HG03378 (cell line): ENCODE results near the gene PCF11.

Experiments used
- ATAC-seq: cut with Tn5 transposase; IDR thresholded peaks from one replicate; pipeline ENCODE4 v1.9.1; 2021; ENCODE audit warnings: mild to moderate bottlenecking, moderate library complexity; ENCODE audit not compliant: unreplicated experiment

The PCF11 gene

DNA sequence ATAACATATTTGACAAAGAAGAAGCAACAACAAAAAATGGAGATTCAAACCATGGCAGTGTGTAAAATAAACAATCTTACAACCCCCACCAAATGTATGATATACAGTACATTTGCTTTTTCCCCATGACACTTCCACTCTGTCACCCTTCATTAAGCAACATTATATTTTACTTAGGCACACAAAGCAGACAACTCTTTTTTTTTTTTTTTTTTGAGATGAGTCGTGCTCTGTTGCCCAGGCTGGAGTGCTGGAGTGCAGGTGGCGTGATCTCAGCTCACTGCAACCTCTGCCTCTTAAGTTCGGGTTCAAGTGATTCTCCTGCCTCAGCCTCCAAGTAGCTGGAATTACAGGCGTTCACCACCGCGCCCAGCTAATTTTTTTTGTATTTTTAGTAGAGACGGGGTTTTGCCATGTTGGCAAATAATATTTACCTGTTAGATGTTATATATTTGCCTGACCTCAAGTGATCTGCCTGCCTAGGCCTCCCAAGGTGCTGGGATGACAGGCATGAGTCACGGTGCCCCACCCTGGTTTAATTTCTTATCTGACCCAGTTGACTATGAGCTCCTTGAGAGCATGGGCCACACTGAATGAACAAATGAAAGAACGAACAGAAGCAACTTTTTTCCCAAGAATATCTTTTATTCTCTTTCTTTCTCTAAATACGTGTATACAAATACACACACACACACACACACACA, 5.5 kb upstream of the PCF11 start:
- no peak for ATAC-seq

GRCh38 chr11:83152264-83152663, 4.7 kb upstream of the PCF11 start:
- no peak for ATAC-seq

GRCh38 chr11:83153764-83154163, 3.2 kb upstream of the PCF11 start:
- ATAC-seq: no peak

GRCh38 chr11:83156144-83156995, 561 bp upstream of the PCF11 start:
- peak; percentile 98 for ATAC-seq

DNA sequence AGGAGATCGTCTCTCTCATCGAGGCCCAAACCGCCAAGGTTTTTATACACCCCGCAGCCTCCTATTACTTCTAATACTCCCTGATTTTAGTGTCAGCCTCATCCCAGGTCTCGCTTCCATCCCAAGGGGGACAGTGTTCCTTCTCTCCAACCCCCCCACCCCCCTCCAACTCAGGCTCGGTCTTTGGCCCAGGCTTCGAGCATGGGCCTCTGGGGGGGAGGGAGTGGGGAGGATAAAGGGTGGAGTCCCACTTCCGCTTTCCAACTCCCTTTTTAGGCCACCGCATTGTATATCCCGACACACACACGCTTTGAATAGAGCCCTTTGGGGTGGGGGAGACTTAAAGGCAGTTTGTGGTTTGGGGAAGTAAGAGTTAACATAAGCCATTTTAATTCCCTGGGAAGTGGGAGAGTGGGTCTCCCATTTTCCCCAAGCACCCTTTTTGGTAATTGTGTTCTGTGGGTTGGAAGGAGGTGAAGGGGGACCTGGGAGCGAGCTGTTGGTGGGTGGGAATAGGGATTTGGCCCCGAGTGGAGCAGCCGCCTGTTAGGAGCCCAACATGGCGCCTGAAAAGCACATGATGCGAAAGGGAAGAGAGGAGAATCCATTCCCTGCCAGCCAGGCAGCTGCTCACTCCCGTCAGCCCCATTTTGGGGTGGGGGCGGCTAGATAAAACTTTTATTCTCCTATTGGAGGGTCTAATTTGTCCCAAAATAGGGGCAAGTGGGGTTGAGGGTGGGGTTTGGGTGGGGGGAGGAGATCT, 844 bp downstream of the PCF11 start:
- ATAC-seq: no peak

DNA sequence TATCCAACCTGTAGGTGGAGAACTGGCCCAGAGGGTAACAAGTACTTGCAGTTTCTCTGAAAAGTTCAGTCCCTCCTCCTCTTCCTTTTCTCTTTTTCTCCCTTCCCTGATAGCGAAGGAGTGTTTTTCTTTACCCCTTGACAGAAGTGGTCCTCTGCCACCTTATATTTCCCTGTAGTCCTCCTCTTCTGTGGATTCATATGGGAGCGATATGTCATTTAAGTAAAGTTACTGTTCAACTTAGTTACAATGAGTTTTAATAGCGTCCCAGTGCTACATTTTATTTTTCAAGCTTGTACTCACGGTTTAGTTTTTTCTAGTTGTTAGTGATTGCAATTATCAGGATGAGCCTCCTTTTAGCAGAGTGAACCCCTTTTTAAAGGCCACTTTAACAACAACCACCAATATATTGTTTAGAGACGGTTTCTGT, 1.4 kb downstream of the PCF11 start:
- no peak for ATAC-seq

GRCh38 chr11:83158965-83159901, 2.3 kb downstream of the PCF11 start:
- no peak for ATAC-seq

- no peak for ATAC-seq
These were observed 3.3 kb downstream of the PCF11 start for GRCh38 chr11:83159902-83160865.

- ATAC-seq: no peak
These were observed 4.8 kb downstream of the PCF11 start for GRCh38 chr11:83161610-83162199.

DNA sequence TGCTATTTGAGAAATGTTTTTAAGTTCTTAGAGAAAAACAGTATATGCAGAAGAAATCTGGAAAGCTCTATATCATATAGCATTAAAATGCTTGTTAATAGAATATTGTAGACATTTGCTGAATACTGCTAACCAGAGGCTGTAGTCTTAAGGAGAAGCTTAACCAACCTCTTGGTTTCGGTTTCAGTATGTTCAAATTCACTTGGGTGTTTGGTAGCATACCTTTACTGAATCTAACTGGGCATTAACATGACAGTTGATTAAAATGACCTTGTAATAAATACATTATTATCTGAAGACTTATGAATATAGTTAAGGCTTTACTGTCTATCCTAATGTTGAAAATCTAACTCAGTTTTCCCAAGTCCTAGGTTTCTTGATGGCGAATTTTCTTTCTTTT, 5.4 kb downstream of the PCF11 start:
- ATAC-seq: peak; percentile 73

DNA sequence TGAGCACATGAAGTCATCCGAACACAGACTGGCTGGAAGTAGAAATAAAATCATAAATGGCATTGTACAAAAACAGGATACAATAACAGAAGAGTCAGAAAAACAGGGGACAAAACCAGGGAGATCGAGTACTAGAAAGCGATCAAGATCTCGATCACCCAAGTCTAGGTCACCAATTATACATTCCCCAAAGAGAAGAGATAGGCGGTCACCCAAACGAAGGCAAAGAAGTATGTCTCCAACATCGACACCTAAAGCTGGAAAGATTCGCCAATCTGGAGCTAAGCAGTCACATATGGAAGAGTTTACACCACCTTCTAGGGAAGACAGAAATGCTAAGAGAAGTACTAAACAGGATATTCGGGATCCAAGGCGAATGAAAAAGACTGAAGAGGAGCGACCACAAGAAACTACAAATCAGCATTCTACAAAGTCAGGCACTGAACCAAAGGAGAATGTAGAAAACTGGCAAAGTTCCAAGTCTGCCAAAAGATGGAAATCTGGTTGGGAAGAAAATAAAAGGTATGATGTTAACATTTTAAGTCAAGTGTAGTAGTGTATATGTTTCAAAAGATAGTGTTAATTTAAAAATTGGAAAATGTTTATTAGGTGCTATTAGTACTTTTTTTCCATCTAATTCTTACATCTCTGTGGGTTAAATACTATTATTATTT, 9.4 kb downstream of the PCF11 start:
- ATAC-seq: no peak

GRCh38 chr11:83168756-83169155, 11.8 kb downstream of the PCF11 start:
- ATAC-seq: no peak

DNA sequence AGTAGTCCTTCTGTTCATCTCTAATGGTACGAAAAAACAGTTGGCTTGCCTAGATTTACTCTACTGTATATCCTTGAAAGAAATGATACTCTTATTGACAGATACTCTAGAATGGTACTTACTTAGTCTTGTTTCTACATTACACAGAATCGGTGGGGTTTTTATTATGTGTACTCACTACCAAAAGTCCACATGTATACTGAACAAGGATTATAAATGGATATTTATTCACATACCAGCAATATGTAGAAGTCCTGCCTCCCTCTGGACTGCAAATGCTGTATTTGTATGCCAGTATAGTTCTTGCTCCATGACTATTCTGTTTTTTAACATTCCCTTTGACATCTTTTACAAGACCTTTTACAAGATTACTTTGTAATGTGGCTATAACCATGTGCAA, 13.9 kb downstream of the PCF11 start:
- ATAC-seq: no peak

DNA sequence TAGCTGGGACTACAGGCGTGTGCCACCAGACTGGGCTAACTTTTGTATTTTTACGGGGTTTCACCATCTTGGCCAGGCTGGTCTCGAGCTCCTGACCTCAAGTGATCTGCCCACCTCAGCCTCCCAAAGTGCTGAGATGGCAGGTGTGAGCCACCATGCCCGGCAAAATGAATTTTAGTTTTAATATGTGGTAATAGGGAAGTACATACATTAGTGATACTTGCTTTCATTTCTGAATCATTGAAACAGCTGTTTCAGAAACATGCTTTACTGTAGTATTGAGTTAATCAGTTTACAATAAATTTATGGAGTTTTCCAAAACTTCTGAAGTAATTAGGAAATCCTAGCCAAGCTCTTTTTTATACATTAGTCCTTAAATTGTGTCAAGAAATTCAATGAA, 15.6 kb downstream of the PCF11 start:
- ATAC-seq: no peak

- no peak for ATAC-seq
These were observed 17.1 kb downstream of the PCF11 start for GRCh38 chr11:83174008-83174407.

GRCh38 chr11:83175815-83176214, 18.9 kb downstream of the PCF11 start:
- ATAC-seq: no peak

DNA sequence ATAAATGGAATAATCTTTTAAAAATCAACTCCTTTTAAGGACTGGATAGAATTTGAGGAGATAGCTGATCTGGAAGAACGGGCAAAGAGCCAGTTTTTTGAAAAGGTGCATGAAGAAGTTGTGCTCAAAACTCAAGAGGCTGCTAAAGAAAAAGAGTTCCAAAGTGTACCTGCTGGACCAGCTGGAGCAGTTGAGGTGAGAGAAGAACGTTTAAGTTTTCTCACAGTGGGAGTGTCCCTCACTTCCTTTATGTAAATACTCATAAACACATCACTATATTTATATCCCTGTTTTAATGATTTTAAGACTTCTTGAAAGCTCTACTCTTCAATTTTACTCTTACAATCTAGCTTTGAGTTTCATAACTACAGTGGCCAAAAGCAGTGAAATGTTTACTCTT, 24.9 kb downstream of the PCF11 start:
- no peak for ATAC-seq

DNA sequence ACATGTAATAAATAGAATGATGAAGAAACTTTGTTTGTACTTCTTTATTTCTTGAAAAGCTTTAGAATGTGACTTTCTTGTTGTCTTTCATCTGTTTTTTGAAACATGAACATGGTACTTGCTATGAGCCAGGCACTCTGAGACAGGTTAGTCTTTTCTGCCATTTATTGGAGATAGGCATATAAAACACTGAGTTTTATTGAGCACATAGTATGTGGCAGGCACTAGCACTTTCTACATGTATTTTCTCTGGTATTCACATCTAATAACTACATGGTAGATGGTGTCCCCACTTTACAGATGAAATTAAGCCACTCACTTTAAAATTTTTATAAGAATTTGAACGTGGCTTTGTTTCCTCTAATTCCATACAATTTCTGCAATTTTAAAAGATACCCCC, 28.8 kb downstream of the PCF11 start:
- no peak for ATAC-seq
